CD4-positive, alpha-beta T cell treated with Interleukin-21 for 1 hour (primary cell): Measurements from ENCODE around the gene FMNL3.

Experiments used
- DNase-seq: peaks from one replicate; pipeline ENCODE4 v3.0.0-alpha.2; 2020

Gene FMNL3

GRCh38 chr12:49648712-49649003, 58.5 kb downstream of the FMNL3 start:
- no peak for DNase-seq

DNA sequence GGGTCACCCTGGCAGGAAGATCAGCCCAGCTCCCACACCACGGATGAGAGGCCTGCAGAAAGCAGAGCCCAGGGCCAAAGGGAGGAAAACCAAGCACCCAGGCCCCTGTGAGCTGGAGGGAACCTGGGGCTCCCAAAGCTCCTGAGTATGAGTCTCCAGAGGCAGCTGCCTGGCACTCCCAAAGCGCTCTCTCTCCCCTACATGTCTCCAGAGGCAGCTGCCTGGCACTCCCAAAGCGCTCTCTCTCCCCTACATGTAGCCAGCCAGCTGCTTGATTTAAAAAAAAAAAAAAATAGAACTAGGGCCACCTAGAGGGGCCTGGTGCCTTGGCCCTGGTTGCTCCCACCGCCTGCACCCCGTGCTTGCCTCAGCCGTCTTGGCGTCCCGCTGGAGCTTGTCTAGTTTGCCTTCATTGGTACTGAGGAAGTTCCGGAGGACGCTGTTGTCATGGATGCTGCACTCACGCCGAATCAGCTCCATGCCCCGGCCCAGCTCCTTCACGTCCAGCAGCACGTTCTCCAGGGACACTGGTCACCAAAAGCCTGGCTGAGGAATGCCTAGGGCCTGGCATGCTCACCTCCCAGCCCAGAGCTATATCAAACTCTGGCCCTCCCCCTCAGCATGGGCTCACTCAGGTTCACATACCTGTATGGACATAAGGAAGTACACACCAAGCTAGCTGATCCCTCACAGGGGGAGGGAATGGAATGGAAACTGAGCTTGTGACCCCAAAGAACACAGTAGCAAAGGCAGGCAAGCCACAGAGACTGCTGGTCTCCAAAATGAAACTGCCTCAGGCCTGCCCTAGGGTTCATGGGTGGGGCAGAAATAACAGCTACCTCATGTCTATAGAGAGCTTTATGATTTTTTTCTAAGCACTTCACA, 59.1 kb downstream of the FMNL3 start:
- no peak for DNase-seq

DNA sequence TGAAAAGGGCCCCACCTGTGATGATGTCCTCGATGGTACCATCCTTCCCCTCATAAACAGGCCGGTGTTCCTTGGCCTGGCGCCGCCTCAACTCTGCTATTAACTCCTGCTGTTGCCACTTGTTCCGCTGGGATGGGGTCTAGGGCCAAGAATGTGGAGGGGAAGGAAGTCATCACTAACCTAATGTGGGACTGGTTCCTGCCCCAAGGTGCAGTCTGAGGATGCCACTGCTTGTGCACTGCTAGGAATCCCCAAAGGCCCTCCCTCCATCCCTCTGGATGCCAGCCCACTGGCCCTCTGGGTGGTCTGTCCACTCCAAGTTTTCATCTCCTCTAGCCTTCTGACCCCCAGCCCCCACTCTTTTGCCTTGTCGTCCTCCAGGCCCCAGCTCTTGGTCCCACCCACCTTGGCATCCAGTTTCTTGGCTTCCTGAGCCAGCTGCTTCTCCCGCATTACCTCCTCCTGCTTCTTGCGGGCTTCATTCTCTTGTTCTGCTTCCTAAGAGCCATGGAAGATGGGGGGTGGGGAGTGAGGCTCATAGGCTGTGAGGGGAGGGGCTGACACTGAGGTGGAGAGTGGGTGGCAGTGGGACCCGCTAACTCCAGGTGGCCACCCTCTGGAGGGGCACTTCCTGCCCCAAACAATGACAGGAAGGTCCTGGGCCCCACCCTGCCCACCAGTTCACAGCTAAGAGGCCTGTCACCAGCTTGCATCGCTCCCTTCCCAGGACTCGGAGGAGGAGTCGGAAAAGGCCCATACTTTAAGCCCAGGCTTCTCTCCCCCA, 60.1 kb downstream of the FMNL3 start:
- no peak for DNase-seq

DNA sequence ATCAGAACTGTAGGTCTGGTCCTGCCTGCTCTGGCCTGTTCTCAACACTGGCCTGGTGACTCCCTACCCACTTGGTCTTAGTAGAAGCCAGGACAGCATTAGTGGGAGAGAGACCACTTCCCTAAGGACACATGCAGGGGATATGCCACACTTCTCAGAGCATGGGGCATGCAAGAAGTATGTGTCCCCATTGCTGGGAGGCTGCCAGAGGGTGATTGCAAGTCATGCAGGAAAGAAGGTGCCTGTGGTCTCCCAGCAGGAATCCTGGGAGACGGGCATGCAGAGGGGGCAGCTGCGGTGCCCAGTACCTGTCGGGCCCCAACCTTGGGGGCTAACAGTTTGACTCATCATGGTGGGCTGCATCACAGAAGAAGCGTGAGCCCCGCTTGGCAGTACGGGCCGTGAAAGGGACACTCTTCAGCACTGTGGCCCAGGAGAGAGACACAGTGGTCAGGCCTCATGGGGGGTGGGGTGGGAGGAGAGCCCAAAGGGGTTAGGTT, 60.8 kb downstream of the FMNL3 start:
- DNase-seq = no peak

DNA sequence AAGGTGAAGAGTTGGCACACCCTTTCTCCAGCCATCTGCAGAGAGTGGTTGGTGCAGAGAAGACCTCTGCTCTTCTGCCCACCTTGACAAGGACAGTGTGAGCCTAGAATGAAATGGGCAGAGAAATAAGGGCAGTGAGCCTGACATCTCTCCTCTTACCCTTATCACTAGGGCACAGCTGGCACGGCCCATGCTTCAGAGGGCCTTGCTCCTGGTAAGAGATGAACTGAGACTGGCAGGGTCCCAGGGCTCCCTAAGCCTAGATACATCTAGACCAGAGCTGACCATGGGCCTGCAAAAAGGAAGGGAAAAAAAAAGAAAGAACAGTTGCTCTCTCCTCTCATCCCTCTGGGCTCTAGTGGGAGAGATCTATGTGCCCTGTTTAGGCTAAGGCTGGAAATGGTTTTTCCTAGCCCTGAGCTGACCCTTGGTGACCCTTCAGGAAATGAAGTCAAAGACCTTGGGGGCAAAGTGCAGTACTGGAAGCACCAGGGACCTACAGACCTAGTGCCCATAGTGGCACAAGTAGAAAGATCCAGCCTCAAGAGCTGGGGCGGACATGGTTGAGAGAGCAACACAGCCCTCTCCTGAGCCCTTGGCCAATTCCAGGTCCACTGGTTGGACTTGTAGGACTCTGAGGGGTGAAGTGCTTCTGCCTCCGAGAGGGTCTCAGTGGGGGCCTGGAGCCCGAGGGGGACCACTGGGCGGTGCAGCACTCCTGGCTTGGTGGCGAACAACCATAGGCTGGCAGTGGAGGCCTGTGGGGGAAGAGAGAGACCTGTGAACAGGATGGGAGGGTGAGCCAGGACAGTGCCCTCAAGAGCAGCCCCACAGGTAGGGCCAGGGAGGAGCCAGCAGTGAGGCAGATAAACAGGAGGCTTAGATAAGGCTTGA, 61.8 kb downstream of the FMNL3 start:
- DNase-seq = no peak

- DNase-seq = peak; percentile 86
These were observed 62.6 kb downstream of the FMNL3 start for GRCh38 chr12:49644620-49644994.

GRCh38 chr12:49643961-49644619, 63.1 kb downstream of the FMNL3 start:
- DNase-seq = no peak

DNA sequence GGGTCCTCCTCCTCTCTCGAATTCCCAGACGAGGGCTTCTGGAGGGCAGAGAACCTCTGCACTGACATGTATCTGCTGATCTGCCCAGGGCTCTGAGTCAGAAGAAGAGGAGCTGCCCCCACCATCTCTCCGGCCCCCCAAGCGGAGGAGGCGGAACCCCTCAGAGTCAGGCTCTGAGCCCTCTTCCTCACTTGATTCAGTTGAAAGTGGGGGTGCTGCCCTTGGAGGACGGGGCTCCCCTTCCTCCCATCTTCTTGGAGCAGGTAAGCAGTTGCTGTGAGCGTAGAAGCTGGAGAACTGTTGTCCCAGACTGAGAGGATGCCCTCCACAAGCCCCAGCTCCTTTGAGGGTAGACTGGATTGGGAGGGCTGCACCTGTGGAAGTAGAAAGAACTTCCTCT, 64.1 kb downstream of the FMNL3 start:
- no peak for DNase-seq

DNA sequence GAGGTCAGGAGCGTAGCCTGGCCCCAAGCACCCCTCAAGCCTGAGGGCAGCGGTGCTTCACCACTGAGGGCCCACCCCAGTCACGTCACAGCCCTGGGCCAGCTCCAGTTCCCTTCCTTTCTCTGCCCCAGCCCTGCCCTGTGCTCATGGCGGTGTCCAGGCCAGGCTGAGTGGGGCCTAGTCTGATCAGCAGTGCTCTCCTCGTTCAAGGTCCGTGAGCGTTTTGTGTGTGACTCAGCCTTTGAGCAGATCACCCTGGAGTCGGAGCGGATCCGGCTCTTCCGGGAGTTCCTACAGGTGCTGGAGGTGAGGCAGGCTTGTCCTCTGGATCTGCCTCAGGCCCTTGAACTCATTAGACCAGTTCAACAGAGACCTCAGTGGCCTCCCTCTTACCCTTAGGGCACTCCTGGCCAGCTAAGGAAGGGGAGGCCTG, 64.8 kb downstream of the FMNL3 start:
- no peak for DNase-seq

DNA sequence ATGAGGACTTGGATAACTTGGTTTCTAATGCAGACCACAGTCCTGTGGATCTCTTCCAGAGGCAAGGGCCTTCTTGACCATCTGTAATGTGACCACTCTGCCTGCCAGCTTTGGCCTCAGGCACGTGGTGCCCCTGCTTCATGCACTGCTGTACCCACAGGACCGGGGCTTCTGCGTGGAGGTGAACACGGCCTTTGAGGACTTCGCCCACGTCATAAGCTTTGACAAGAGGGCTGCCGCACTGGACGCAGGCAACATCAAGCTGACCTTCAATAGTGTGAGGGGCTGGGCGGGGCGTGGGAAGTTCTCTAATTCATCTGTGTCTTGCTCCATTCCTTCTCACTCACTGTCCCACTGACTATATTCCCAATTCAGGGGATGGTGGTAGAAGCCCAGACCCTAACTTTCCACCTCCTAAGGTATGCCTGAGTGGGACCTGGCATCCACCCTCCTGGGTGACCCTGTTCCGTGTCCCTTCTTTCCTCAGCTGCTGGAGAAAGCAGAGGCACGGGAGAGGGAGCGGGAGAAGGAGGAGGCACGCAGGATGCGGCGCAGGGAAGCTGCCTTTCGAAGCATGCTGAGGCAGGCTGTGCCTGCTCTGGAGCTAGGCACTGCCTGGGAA, 65.3 kb downstream of the FMNL3 start:
- no peak for DNase-seq

DNA sequence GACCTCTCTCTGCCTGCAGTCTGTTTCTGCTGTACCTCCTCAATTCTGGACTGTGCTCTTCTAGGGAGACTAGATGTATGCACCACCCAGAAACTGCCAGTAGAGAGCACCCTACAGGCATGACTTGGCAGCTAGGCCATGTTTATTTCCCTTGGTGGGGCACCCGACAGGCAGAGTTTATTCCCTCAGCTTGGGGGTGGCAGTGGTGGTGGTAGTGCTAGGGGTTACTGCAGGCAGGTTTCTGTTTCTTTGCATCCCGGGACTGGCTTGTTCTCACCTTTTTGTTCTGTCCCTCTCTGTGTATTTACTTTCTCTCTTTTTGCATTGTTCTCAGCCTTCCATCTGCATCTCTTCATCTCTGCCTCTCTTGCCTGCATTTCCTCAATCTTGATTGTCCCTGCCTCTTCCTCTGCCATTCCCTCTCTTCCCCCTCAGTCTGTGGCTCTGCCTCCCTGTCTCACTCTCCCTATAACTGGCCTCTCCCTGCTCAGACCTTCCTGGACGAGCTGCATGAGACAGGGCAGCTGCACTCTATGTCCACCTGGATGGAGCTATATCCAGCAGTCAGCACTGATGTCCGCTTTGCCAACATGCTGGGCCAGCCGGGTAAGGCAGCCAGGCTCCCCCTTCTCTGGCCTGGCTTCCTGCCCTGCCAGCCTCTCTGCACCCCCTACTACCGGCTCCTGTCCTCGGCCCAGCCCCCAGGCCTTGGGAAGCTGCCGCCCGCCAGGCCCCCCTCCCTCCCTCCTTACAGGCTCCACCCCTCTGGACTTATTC, 70.0 kb downstream of the FMNL3 start:
- DNase-seq = peak; percentile 72

DNA sequence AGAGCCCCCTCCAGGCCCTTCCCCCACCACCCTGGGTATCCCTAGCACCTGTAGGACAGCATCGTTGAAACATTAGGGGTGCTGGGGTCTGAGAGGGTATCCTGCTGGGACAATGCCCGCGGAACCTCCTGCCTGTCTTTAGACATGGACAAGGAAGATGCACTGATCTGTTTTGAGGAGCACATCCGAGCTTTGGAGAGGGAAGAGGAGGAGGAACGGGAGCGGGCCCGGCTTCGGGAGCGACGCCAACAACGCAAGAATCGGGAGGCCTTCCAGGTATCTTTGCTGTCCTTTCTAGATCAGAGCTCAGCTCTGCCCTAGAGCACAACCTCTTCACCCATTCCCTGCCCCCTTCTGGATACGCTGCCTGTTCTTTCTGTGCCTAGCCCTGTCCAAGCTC, 70.6 kb downstream of the FMNL3 start:
- DNase-seq = no peak

- no peak for DNase-seq
These were observed 71.5 kb downstream of the FMNL3 start for GRCh38 chr12:49635656-49636055.

- DNase-seq = no peak
These were observed 72.2 kb downstream of the FMNL3 start for GRCh38 chr12:49635036-49635435.

DNA sequence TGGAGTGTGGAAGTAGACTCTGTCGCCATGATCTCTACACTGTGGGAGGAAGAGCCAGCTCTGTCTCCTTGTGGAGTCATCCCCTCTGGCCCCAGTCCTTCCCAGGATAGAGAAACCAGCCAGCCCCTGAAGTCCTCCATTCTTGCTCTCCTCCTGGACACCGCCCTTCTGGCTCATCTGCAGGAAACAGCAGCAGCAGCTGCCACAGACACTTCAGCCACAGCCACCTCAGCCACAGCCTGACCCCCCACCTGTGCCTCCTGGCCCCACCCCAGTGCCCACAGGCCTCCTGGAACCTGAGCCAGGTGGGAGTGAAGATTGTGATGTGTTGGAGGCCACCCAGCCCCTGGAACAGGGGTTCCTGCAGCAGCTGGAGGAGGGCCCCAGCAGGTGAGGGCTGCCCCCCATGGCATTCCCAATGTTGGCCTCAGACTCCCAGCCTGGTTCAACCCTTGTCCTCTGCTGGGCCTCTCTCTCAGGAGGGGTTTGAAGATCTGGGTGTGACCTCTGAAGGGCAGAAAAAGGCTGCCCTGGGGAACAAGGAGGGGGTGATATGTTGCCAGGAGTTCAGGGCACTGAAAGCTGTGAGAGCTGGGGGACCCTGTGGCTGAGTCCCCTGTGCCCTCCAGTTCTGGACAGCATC, 73.4 kb downstream of the FMNL3 start:
- no peak for DNase-seq

GRCh38 chr12:49632986-49633702, 74.1 kb downstream of the FMNL3 start:
- no peak for DNase-seq

- no peak for DNase-seq
These were observed 74.8 kb downstream of the FMNL3 start for GRCh38 chr12:49632401-49632800.

DNA sequence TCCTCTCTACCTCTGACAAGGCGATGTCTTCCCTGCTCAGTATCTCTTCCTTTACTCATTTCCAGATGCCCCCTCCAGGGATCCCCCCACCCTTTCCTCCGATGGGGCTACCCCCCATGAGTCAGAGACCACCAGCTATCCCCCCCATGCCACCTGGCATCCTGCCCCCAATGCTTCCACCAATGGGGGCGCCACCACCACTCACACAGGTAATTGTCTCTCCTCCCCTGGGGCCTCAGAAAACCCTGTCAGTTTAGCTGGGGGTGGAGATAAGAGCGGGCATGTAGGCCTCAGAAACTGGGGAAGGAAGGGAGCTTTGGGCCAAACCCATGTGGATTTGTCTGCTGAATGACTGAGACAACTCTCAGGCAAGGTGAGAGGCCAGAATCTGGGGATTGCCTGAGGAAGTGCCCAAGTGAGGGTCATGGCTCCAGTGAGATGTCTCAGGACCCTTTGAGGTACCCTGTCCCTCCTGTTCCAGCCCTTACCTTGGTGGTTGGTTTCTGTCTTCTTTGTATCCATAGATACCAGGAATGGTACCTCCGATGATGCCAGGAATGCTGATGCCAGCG, 75.8 kb downstream of the FMNL3 start:
- no peak for DNase-seq

- no peak for DNase-seq
These were observed 79.3 kb downstream of the FMNL3 start for GRCh38 chr12:49627752-49628360.
